ENCODE measurements around the gene CBX8.
"Not testable (repeated sequence)": the region's sequence is repeated elsewhere in the genome, so short reads cannot be mapped to it uniquely, and the experiment has no call there.

The CBX8 gene

GRCh38 chr17:79781736-79782575 is 14.9 kb downstream of the CBX8 start:
- no peak for DNase-seq

- no peak for DNase-seq
These were observed 15.7 kb downstream of the CBX8 start for GRCh38 chr17:79781012-79781650.

GRCh38 chr17:79779661-79780365 is 17.1 kb downstream of the CBX8 start:
- no peak for DNase-seq

- DNase-seq, result no peak
These were observed 17.8 kb downstream of the CBX8 start for GRCh38 chr17:79779084-79779529.

GRCh38 chr17:79778504-79779083 is 18.3 kb downstream of the CBX8 start:
- peak in 2 of 58 donors; percentile 12 to 30 for DNase-seq

- DNase-seq, result peak in 50 of 58 donors; percentile 7 to 79 (median 56)
These were observed 18.9 kb downstream of the CBX8 start, which contains the start of gene CBX2 for GRCh38 chr17:79777894-79778503. CBX2 (plus strand) TSS chr17:79778148; CDS start chr17:79778236, 88 bp downstream.

- peak in 22 of 58 donors; percentile 10 to 79 (median 62) for DNase-seq
These were observed 19.6 kb downstream of the CBX8 start for GRCh38 chr17:79777120-79777893.

GRCh38 chr17:79776376-79777119 is 20.3 kb downstream of the CBX8 start:
- DNase-seq, result no peak

- no peak for DNase-seq
These were observed 21.2 kb downstream of the CBX8 start for GRCh38 chr17:79775632-79776031.

- no peak for DNase-seq
These were observed 22.3 kb downstream of the CBX8 start for GRCh38 chr17:79774561-79774975.

- not testable (repeated sequence) for DNase-seq
These were observed 24.2 kb downstream of the CBX8 start for GRCh38 chr17:79772726-79773125.

GRCh38 chr17:79771276-79771675 is 25.6 kb downstream of the CBX8 start:
- no peak for DNase-seq

- no peak for DNase-seq
These were observed 27.0 kb downstream of the CBX8 start for GRCh38 chr17:79769570-79770506.

- no peak for DNase-seq
These were observed 31.2 kb downstream of the CBX8 start for GRCh38 chr17:79765708-79766107.

- DNase-seq, result no peak
These were observed 34.8 kb downstream of the CBX8 start for GRCh38 chr17:79761894-79762589.

- no peak for DNase-seq
These were observed 36.5 kb downstream of the CBX8 start for GRCh38 chr17:79760197-79760906.

- no peak for DNase-seq
These were observed 38.6 kb downstream of the CBX8 start for GRCh38 chr17:79758271-79758670.
